ENCODE results near the gene UBD. TPM values are rescaled to one million over a fixed set of nuclear protein-coding genes. Genes with fewer than 3 reads are reported as not detected.

UBD gene
- total and polyA plus RNA-seq, 2 experiments from 2014 or later: not detected

DNA sequence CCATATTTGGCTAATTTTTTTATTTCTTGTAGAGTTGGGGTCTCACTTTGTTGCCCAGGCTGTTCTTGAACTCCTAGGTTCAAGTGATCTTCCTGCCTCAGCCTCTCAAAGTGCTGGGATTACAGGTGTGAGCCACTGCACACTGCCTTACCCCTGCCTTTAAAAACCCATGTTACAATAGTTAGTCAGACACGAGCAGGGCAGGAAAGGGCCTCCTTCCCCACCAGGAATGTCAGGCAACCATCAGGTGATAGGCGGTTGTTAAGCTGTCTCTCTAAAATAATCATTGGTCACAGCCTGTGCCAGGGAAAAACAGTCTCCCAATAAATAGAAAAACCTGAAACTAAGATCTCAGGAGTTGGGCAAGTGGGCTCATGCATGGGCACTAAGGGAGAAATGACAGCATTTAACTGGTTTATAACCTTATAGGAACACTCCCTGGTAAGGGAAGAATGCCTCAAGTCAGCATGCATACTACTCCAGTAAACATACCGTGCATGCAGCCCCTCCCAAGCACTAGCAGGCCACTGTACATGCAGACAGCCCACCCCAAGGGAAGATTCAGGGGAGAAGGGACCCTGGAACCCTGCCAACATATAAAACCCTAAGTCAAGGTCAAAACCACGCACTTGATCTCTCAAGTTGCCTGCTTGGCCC, 33.8 kb upstream of the UBD start:
- no peak for ATAC-seq
- TF ChIP-seq NANOG (IDR thresholded peaks at IDR 0.05; ENCODE audit: borderline replicate concordance) (no peak), CREB1 (CRISPR knock-in tag; IDR thresholded peaks at IDR 0.05; ENCODE audit: low read depth) (no peak), JUNB (IDR thresholded peaks at IDR 0.05; ENCODE audit: unreplicated experiment) (no peak), STAT1 (IDR thresholded peaks at IDR 0.05; ENCODE audit: unreplicated experiment) (no peak), EZH2 (IDR thresholded peaks at IDR 0.05; ENCODE audit: low read depth, unreplicated experiment) (no peak), POLR2AphosphoS5 (IDR thresholded peaks at IDR 0.05; ENCODE audit: low read depth) (no peak), ZNF114 (CRISPR knock-in tag; IDR thresholded peaks at IDR 0.05) (no peak), ZNF331 (CRISPR knock-in tag; IDR thresholded peaks at IDR 0.05; ENCODE audit: low read depth) (no peak), EZH2phosphoT487 (IDR thresholded peaks at IDR 0.05; ENCODE audit: unreplicated experiment) (no peak)
- TF ChIP-seq, protein P1, sequence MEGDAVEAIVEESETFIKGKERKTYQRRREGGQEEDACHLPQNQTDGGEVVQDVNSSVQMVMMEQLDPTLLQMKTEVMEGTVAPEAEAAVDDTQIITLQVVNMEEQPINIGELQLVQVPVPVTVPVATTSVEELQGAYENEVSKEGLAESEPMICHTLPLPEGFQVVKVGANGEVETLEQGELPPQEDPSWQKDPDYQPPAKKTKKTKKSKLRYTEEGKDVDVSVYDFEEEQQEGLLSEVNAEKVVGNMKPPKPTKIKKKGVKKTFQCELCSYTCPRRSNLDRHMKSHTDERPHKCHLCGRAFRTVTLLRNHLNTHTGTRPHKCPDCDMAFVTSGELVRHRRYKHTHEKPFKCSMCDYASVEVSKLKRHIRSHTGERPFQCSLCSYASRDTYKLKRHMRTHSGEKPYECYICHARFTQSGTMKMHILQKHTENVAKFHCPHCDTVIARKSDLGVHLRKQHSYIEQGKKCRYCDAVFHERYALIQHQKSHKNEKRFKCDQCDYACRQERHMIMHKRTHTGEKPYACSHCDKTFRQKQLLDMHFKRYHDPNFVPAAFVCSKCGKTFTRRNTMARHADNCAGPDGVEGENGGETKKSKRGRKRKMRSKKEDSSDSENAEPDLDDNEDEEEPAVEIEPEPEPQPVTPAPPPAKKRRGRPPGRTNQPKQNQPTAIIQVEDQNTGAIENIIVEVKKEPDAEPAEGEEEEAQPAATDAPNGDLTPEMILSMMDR (conservative IDR thresholded peaks at IDR 0.05; ENCODE audit: low read depth in 2 of 2): no peak
- TF ChIP-seq, protein P2, sequence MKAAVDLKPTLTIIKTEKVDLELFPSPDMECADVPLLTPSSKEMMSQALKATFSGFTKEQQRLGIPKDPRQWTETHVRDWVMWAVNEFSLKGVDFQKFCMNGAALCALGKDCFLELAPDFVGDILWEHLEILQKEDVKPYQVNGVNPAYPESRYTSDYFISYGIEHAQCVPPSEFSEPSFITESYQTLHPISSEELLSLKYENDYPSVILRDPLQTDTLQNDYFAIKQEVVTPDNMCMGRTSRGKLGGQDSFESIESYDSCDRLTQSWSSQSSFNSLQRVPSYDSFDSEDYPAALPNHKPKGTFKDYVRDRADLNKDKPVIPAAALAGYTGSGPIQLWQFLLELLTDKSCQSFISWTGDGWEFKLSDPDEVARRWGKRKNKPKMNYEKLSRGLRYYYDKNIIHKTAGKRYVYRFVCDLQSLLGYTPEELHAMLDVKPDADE (IDR thresholded peaks at IDR 0.05): no peak
- TF ChIP-seq, protein P3, sequence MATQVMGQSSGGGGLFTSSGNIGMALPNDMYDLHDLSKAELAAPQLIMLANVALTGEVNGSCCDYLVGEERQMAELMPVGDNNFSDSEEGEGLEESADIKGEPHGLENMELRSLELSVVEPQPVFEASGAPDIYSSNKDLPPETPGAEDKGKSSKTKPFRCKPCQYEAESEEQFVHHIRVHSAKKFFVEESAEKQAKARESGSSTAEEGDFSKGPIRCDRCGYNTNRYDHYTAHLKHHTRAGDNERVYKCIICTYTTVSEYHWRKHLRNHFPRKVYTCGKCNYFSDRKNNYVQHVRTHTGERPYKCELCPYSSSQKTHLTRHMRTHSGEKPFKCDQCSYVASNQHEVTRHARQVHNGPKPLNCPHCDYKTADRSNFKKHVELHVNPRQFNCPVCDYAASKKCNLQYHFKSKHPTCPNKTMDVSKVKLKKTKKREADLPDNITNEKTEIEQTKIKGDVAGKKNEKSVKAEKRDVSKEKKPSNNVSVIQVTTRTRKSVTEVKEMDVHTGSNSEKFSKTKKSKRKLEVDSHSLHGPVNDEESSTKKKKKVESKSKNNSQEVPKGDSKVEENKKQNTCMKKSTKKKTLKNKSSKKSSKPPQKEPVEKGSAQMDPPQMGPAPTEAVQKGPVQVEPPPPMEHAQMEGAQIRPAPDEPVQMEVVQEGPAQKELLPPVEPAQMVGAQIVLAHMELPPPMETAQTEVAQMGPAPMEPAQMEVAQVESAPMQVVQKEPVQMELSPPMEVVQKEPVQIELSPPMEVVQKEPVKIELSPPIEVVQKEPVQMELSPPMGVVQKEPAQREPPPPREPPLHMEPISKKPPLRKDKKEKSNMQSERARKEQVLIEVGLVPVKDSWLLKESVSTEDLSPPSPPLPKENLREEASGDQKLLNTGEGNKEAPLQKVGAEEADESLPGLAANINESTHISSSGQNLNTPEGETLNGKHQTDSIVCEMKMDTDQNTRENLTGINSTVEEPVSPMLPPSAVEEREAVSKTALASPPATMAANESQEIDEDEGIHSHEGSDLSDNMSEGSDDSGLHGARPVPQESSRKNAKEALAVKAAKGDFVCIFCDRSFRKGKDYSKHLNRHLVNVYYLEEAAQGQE (IDR thresholded peaks at IDR 0.05; ENCODE audit: unreplicated experiment): no peak
- TF ChIP-seq, protein P4, sequence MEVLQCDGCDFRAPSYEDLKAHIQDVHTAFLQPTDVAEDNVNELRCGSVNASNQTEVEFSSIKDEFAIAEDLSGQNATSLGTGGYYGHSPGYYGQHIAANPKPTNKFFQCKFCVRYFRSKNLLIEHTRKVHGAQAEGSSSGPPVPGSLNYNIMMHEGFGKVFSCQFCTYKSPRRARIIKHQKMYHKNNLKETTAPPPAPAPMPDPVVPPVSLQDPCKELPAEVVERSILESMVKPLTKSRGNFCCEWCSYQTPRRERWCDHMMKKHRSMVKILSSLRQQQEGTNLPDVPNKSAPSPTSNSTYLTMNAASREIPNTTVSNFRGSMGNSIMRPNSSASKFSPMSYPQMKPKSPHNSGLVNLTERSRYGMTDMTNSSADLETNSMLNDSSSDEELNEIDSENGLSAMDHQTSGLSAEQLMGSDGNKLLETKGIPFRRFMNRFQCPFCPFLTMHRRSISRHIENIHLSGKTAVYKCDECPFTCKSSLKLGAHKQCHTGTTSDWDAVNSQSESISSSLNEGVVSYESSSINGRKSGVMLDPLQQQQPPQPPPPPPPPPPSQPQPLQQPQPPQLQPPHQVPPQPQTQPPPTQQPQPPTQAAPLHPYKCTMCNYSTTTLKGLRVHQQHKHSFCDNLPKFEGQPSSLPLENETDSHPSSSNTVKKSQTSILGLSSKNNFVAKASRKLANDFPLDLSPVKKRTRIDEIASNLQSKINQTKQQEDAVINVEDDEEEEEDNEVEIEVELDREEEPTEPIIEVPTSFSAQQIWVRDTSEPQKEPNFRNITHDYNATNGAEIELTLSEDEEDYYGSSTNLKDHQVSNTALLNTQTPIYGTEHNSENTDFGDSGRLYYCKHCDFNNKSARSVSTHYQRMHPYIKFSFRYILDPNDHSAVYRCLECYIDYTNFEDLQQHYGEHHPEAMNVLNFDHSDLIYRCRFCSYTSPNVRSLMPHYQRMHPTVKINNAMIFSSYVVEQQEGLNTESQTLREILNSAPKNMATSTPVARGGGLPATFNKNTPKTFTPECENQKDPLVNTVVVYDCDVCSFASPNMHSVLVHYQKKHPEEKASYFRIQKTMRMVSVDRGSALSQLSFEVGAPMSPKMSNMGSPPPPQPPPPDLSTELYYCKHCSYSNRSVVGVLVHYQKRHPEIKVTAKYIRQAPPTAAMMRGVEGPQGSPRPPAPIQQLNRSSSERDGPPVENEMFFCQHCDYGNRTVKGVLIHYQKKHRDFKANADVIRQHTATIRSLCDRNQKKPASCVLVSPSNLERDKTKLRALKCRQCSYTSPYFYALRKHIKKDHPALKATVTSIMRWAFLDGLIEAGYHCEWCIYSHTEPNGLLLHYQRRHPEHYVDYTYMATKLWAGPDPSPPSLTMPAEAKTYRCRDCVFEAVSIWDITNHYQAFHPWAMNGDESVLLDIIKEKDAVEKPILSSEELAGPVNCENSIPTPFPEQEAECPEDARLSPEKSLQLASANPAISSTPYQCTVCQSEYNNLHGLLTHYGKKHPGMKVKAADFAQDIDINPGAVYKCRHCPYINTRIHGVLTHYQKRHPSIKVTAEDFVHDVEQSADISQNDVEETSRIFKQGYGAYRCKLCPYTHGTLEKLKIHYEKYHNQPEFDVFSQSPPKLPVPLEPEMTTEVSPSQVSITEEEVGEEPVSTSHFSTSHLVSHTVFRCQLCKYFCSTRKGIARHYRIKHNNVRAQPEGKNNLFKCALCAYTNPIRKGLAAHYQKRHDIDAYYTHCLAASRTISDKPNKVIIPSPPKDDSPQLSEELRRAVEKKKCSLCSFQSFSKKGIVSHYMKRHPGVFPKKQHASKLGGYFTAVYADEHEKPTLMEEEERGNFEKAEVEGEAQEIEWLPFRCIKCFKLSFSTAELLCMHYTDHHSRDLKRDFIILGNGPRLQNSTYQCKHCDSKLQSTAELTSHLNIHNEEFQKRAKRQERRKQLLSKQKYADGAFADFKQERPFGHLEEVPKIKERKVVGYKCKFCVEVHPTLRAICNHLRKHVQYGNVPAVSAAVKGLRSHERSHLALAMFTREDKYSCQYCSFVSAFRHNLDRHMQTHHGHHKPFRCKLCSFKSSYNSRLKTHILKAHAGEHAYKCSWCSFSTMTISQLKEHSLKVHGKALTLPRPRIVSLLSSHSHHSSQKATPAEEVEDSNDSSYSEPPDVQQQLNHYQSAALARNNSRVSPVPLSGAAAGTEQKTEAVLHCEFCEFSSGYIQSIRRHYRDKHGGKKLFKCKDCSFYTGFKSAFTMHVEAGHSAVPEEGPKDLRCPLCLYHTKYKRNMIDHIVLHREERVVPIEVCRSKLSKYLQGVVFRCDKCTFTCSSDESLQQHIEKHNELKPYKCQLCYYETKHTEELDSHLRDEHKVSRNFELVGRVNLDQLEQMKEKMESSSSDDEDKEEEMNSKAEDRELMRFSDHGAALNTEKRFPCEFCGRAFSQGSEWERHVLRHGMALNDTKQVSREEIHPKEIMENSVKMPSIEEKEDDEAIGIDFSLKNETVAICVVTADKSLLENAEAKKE (CRISPR knock-in tag; IDR thresholded peaks at IDR 0.05): no peak
- H3K79me2 ChIP-seq (replicated peaks; ENCODE audit: insufficient read depth): no peaks in the 10 kb centered on the region
- H3K4me1 ChIP-seq (ENCODE audit: insufficient read depth): peaks cover 41% of the 10 kb centered on the region
- no peaks in the 10 kb centered on the region for H3K27me3 ChIP-seq (ENCODE audit: insufficient read depth)
- H3K4me3 ChIP-seq: no peak overlapping the region
- H4K20me1 ChIP-seq (replicated peaks; ENCODE audit: insufficient read depth): no peaks in the 10 kb centered on the region
- no peak overlapping the region for H3K4me2 ChIP-seq
- H3K9me2 ChIP-seq (ENCODE audit: insufficient read depth): no peaks in the 10 kb centered on the region; the same call in 1 of the 2 replicates
- no peaks in the 10 kb centered on the region; the same call in 1 of the 2 replicates for H3F3A ChIP-seq (replicated peaks; ENCODE audit: low read depth)
- Mint-ChIP-seq H3K27me3 (ENCODE audit: insufficient read depth, low read depth, poor library complexity) (peaks cover 6% of the 10 kb centered on the region), H3K4me1 (peaks cover 29% of the 10 kb centered on the region), H3K27ac (no peak overlapping the region), H3K4me3 (no peak overlapping the region), H3K9me3 (peaks cover 3% of the 10 kb centered on the region; the same call in 1 of the 3 replicates), H3K36me3 (ENCODE audit: low read depth) (peaks cover 5% of the 10 kb centered on the region; the same call in 2 of the 3 replicates)
- H2AFZ ChIP-seq: no peak overlapping the region
- DNase-seq (ENCODE audit: low spot score): no peak
- H3K36me3 ChIP-seq (ENCODE audit: insufficient read depth): no peaks in the 10 kb centered on the region
- no peak overlapping the region for H3K27ac ChIP-seq (ENCODE audit: low read depth)
